UCSD-AML1 (cell line): ENCODE data around the gene CYP2U1.
"Not testable (repeated sequence)": the region's sequence is repeated elsewhere in the genome, so short reads cannot be mapped to it uniquely, and the experiment has no call there.

Experiments
- DNase-seq: peaks from one replicate; lab custom pipeline; 2025; ENCODE audit not compliant: unreplicated experiment; lab: John Stamatoyannopoulos, UW

CYP2U1 gene

DNA sequence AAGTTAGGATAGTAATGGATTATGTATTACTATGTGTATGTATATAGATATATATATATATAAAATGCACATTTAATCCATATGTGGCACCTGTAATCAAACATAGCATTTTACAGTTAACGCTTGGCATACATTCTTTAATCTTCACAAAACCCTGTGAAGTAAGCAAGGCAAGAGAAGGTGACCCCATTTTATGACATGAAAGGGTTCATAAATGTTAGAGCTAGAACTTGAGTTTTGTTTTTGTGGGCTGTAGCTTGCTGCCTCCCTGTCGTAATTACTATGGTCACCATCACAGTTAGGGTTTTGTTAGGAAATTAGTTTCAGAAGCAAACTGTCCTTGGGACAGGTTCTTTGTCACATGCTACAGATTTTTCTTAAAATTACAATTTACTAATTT lies 13.8 kb upstream of the CYP2U1 start:
- DNase-seq = no peak

DNA sequence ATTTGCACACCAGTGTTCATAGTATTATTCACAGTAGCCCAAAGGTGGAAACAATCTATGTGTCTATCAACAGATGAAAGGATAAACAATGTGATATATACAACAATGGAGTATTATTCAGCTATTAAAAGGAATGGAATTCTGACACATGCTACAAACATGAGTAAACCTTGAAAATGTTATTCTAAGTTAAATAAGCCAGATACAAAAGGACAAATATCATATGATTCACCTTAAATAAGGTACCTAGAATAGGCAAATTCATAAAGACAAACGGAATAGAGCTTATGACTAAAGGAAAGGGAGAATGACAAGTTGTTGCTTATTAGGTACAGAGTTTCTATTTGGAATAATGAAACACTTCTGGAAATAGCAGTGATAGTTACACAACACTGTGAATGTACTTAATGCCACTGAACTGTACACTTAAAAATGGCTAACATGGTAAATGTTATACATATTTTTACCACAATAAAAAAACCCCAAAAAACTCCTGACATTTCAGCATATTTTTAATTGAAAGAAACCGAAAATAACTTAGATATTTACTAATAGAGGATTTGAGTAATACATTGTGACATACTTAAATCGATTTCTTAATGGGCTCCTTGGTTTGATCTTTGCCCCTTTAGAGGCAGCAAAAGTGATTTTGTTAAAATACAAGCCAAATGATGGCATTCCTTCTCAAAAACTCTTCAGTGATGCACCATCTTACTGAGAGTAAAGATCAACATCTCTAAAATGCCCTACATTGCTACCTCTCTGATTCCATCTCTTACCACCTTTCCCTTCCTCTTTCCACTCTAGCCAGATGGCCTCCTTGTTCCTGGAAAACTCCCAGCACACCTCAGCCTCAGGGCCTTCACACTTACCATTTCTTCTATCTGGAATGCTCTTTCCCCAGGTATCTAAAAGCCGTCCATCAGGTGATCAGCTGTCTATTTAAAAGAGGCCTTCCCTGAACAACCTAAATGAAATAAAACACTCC lies 8.6 kb upstream of the CYP2U1 start:
- DNase-seq = no peak

DNA sequence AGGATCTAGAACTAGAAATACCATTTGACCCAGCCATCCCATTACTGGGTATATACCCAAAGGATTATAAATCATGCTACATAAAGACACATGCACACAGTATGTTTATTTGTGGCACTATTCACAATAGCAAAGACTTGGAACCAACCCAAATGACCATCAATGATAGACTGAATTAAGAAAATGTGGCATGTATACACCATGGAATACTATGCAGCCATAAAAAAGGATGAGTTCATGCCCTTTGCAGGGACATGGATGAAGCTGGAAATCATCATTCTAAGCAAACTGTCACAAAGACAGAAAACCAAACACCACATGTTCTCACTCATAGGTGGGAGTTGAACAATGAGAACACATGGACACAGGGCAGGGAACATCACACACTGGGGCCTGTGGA lies 5.6 kb upstream of the CYP2U1 start:
- not testable (repeated sequence) for DNase-seq

DNA sequence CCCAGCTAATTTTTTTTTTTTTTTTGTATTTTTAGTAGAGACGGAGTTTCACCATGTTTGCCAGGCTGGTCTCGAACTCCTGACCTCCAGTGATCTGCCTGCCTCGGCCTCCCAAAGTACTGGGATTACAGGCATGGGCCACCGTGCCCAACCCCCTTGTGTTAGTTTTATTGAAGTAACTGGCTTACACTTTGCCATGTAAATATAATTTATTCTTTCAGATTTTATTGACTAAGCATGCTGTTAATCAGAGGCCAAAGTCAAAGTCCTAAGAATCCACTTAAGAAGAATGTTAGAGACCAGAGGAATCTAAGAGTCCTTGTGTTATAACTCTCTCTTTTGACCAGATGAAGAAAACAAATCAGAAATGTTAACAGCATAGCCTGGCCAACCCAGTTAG lies 4.5 kb upstream of the CYP2U1 start:
- not testable (repeated sequence) for DNase-seq

DNA sequence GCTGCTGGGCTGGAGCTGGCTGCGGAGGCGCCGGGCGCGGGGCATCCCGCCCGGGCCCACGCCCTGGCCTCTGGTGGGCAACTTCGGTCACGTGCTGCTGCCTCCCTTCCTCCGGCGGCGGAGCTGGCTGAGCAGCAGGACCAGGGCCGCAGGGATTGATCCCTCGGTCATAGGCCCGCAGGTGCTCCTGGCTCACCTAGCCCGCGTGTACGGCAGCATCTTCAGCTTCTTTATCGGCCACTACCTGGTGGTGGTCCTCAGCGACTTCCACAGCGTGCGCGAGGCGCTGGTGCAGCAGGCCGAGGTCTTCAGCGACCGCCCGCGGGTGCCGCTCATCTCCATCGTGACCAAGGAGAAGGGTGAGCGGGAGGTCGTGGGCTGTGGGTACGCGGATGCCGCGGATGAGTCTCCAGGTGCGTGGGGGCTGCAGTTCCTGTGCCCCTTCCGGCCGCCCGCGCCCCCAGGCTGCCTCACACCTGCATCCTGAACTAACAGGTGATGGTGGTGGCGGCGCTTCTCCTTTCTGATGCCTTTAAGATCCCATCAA lies 499 bp downstream of the CYP2U1 start:
- DNase-seq = no peak

DNA sequence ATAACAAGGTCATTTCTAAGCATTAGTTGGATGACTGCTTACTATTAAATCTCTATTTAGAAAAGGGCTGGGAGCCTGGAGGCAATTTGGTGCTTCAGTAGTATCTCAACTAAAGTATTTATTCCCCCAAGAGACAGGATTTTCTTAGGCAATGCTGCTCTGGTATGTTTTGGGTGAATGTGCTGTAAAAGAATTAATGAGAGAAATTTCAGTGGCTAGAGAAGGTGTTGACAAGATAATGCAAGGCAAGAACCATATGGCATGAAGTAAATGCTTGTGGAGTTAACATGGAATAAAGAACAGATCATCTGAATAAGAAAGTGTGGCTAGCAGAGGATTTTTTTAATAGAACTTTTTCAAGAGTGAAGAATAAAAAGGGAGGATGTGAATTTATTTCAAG lies 3.9 kb downstream of the CYP2U1 start:
- DNase-seq = no peak

DNA sequence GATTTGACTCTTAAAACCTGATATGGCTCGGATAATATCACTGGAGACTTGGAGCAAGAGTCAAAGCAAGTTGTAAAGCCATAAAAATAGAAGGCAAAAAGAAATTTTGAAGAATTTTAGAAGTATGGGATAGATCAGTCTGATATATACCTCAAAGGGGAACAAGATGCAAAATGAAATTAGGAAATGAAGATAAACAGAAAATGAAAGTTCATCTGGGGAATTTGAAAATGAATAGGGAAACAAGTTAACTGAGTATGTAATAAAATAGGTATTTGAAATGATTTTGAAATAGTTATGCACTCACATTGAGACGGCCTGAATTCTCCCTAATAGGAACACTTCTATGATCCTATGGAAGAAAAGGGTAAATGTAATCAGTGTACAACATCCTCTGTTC lies 5.7 kb downstream of the CYP2U1 start:
- no peak for DNase-seq

DNA sequence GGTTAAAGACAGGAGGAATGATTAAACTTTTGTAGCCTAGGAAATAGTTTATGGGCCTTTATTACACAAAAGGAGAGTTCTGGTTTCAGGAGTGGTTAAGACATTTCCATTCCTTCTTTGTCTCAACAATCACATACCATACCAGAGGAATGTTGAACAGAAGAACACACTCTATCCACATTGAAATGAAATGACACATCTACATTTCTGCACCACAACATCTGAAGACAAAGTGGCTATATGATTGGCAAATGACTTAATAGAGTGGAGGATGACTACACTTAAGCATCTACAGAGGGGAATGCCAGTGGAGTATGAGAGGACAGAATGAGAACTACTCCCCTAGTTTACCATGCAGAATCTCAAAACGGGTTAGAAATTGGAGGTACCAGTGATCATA lies 8.0 kb downstream of the CYP2U1 start:
- DNase-seq = no peak

- no peak for DNase-seq
Observed at GRCh38 chr4:107945809-107946208, 14.5 kb downstream of the CYP2U1 start.

DNA sequence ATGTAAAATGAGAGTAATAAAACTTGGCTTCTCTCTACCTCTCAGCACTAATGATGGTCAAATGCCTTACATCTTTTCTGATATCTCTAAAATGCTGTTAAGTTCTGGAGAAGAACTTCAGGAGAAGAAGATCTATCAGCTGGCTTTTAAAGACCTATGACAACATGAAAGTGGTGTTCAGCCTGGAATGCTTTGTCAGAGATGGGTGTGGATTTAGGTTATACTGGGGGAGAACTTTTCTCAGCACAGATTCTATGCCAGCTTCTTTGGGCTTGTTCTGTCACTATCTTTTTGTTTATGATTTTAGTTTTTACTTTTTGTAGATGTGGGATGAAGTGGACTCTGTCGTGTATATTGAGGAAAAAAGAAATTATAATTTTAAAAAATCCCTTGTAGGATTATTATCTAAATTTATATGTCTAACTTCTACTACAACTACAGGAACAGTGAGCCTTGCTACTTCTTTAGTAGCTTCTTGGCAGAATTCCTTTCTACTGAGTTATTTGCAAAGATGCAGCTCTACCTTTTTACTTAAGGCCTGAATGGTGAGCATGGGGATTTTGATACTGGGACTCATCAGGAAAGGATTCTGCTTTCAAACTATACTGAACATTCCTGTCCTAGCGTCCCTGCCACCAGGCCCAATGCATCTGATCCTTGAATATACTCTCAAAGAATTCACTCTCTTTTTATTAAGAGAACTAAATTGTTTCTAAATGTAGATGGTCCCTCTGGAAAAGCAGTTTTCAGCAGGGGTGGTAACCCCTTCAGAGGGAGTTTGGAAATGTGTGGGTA lies 19.6 kb downstream of the CYP2U1 start:
- DNase-seq = no peak

GRCh38 chr4:107951551-107951950 lies 20.2 kb downstream of the CYP2U1 start:
- DNase-seq = no peak

- DNase-seq = no peak
Observed at GRCh38 chr4:107956011-107956410, 24.7 kb downstream of the CYP2U1 start.

DNA sequence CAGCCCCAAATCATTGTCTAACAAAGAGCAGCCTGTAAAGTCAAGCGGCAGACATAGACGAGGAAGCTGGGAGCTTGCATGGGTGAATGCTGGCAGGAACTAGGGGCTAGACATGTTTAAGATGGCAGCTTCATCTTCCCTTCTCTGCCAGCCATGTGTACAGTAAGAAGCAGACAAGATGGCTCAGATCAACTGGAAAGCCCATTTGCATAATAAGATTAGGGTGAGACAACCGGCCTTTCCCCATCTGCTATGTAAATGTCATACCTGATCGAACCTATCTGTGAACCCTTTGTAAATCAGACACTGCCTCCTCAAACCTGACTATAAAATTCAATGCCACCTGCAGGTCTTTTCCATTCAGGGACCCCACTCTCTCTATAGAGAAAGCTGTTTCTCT lies 35.6 kb downstream of the CYP2U1 start:
- DNase-seq = no peak

DNA sequence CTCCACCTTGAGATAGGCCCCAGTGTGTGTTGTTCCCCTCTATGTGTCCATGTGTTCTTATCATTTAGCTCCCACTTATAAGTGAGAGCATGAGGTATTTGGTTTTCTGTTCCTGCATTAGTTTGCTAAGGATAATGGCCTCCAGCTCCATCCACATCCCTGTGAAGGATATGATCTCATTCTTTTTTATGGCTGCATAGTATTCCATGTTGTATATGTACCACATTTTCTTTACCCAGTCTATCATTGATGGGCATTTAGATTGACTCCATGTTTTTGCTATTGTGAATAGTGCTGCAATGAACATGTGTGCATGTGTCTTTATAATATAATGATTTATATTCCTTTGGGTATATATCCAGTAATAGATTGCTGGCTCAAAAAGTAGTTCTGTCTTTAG lies 36.2 kb downstream of the CYP2U1 start:
- not testable (repeated sequence) for DNase-seq

DNA sequence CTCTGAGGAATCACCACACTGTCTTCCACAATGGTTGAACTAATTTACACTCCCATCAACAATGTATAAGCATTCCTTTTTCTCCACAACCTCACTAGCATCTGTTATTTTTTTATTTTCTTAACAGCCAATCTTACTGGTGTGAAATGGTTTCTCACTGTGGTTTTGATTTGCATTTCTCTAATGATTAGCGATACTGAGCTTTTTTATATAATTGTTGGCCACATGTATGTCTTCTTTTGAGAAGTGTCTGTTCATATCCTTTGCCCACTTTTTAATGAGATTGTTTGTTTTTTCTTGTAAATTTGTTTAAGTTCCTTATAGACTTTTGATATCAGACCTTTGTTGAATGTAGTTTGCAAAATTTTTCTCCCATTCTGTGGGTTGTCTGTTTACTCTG lies 36.6 kb downstream of the CYP2U1 start:
- DNase-seq = not testable (repeated sequence)

GRCh38 chr4:107970063-107970798 lies 38.9 kb downstream of the CYP2U1 start:
- DNase-seq = no peak

- no peak for DNase-seq
Observed at GRCh38 chr4:107972605-107973004, 41.3 kb downstream of the CYP2U1 start.

DNA sequence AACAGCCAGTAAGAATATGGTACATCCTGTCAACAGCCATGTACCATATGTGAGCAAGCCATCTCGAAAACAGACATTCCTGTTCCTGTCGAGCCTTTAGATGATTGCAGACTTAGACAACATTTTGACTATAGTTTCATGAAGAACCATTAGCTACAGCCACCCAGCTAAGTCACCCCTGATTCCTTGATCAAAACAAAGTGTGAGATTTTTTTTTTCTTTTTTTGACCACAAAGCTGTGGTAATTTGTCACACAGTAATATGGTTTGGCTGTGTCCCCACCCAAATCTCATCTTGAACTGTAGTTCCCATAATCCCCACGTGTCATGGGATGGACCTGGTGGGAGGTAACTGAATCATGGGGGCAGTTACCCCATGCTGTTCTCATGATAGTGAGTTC lies 43.2 kb downstream of the CYP2U1 start:
- DNase-seq = no peak

- no peak for DNase-seq
Observed at GRCh38 chr4:107977482-107977881, 46.1 kb downstream of the CYP2U1 start.

DNA sequence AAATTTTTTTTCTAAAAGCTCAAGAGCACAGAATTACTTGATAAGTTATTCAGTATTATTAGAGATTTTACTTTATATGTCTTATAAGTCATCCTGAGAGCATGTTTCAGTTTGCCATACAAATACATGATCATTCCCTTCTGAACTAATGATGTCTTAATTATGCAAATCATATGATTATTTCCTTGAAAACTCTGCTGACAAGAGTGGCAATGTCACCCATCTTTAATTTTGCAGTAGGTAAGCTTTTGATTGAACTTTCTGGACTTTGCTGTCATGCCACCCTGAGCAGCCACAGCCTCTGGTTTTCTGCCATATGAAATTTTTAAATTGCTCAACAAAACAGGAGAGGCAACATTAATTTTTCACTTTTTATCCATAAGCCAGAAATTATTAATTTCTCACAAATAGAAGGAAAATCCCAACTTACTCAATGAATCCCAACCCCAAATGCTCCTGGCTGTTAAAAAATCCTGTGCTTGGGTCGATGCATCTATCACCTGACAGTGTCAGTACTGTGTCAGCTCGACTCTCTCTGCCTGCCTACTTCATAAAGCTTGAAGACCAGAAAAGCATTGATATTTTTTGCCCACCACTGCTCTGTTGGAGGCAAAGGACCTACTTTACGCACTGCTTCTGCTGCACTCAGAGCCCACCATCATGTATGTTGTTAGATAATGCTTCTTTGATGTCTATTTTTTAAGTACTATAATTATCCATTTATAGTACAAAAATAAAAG lies 46.8 kb downstream of the CYP2U1 start:
- DNase-seq = no peak
